Right lobe of liver (tissue), 6 donors: ENCODE results near the gene HRNR. TPM values are rescaled to one million over a fixed set of nuclear protein-coding genes. Genes with fewer than 3 reads are reported as not detected.

ENCODE experiments used
- ATAC-seq, 4 donors: fragments of 200-7000 bp; cut with Tn5 transposase; one replicate each; pipeline ENCODE4 v1.9.1; 2020; ENCODE audit warnings: mild to moderate bottlenecking in 4 of 4, moderate library complexity in 4 of 4
- DNase-seq, 3 donors: peaks; one replicate each; pipeline ENCODE4 v3.0.0-alpha.2; 2020
- H3K27ac ChIP-seq, 3 donors: fragments of 200-600 bp; one replicate each; pipeline ENCODE4 v1.8.0; 2022
- H3K27me3 ChIP-seq, 2 donors: fragments of 200-600 bp; one replicate each; pipeline ENCODE4 v1.8.0; 2022
- H3K36me3 ChIP-seq, 4 donors: fragments of 200-600 bp; sonication (generic) in 1 of 4; one replicate each; pipeline versions ENCODE4 v1.5.1 to v1.8.0; 2017 to 2022; ENCODE audit warnings: control low read depth in 1 of 4
- H3K4me1 ChIP-seq, 4 donors: fragments of 200-600 bp; sonication (generic) in 1 of 4; one replicate each; pipeline versions ENCODE4 v1.5.1 to v1.8.0; 2017 to 2022; ENCODE audit warnings: control low read depth in 1 of 4
- H3K4me3 ChIP-seq, 3 donors: fragments of 200-600 bp; one replicate each; pipeline ENCODE4 v1.8.0; 2022
- H3K9me3 ChIP-seq, 4 donors: fragments of 200-600 bp; sonication (generic) in 1 of 4; one replicate each; pipeline versions ENCODE4 v1.5.1 to v1.8.0; 2017 to 2022; ENCODE audit warnings: control low read depth in 1 of 4
- POLR2A ChIP-seq: fragments of 450-650 bp; IDR thresholded peaks from one replicate; pipeline ENCODE4 v1.6.1; 2017; ENCODE audit warnings: antibody characterized with exemption, mild to moderate bottlenecking
- WGBS: methylation state at CpG from one replicate; pipeline ENCODE4 v1.1.6; 2018; ENCODE audit warnings: low coverage, low lambda C conversion rate; ENCODE audit not compliant: insufficient coverage; ENCODE audit errors: missing lambda C conversion rate; 5-methylcytosine and 5-hydroxymethylcytosine counted together
- intact Hi-C, 2 donors: fragments of 100-400 bp; cut with DNase I; formaldehyde crosslinking; loops; one replicate each; pipeline versions ENCODE4 v1.11.2 to v1.14.1; 2022
- total RNA-seq, 6 experiments: library from RNA; depleted of rRNA in 2 of 6; stranded (reverse); fragments of >200 nt in 2 of 6; fragmentation: NEBNext Ultra II Directional in 3 of 6; extraction: Animal tissue kit (Norgen Biotek cat#: 25700) in 3 of 6; gene quantifications; one replicate each; pipeline versions ENCODE4 v1.1.0 to v1.2.4, GENCODE V29; 2016 to 2023
- TF ChIP-seq, protein P1 (sequence below), 4 donors: fragments of 200-600 bp in 3 of 4; fragments of 450-650 bp in 1 of 4; IDR thresholded peaks; one replicate each; pipeline versions ENCODE4 v1.5.1 to v1.8.0; 2016 to 2022; ENCODE audit warnings: antibody characterized with exemption in 4 of 4, mild to moderate bottlenecking in 2 of 4
- donor health status: DM: no; HTN: yes; CAD: no.
- donor health status: DM: no; HTN: no; CAD: no.
- donor health status: DM: no; HTN: no; CAD: no.
- donor health status: DM: no; HTN: yes; CAD: no.
- donor health status: DM: no; HTN: yes; CAD: no.

HRNR gene
- total RNA-seq, 6 experiments from 2014 or later = not detected

DNA sequence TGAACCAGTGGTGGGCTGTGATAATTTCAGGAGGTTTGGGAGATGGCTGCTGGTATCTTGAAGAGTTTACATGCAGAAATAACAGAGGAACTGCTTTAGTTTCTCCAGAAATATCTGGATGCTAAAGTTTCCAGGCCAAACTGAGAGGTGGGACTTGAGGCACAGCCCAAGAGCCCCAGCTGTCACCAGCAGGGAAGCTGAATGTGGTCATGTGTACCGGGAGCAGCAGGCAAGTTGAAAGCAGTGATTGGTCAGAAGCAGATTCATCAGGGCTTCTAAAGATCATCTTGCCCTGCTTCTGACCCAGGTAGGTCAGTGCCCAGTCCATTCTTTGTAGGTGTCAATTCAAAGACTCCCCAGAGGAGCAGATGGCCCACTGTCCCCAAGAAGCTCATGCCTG is 57.0 kb downstream of the HRNR start:
- ATAC-seq (no peak), DNase-seq (no peak)
- Histone ChIP-seq H3K27ac (no peak overlapping the region), H3K36me3 (no peaks in the 10 kb centered on the region), H3K4me1 (no peaks in the 10 kb centered on the region), H3K9me3 (no peaks in the 10 kb centered on the region), H3K4me3 (no peak overlapping the region), H3K27me3 (no peaks in the 10 kb centered on the region)
- no peak for TF ChIP-seq POLR2A
- TF ChIP-seq, protein P1, sequence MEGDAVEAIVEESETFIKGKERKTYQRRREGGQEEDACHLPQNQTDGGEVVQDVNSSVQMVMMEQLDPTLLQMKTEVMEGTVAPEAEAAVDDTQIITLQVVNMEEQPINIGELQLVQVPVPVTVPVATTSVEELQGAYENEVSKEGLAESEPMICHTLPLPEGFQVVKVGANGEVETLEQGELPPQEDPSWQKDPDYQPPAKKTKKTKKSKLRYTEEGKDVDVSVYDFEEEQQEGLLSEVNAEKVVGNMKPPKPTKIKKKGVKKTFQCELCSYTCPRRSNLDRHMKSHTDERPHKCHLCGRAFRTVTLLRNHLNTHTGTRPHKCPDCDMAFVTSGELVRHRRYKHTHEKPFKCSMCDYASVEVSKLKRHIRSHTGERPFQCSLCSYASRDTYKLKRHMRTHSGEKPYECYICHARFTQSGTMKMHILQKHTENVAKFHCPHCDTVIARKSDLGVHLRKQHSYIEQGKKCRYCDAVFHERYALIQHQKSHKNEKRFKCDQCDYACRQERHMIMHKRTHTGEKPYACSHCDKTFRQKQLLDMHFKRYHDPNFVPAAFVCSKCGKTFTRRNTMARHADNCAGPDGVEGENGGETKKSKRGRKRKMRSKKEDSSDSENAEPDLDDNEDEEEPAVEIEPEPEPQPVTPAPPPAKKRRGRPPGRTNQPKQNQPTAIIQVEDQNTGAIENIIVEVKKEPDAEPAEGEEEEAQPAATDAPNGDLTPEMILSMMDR (IDR thresholded peaks at IDR 0.05) = no peak
- intact Hi-C loops = no loop called here
- 20% methylated on average over 1 of the region's 1 CpG for WGBS

DNA sequence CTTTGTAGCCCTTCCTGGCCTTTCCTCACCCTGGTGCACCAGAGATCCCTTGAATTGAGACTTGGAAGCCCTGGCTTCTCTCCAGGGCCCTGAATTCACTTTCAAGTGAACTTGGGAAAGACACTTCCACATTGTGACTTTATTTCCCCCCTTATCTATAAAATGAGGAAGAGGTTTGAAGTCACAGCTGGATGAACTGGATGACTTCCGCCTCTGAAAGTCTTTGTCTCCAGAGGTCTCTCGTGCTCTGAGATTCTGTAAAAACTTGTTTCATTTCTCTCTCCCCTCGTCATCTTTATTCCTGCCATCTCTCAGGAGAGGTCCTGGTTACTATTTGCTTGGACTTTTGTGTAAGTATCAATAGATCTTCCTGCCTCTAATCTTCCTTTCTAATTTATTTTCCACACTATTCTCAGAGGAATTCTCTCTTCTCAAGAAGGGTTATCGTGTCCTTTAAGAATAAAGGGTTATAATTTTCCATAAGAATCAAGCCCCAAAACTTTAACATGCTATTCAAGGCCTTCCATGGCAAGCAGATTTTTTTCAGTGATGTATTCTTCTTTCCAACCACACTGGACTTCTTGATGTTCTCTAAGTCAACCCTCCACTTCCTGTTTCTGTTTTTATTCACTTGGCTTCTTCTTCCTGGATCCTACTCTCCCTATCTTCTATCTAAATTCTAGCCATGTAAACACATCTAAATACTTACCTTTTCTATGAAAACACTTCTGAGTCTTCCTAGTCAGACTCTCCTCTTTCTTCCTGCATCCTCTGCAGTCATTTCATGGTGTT is 58.5 kb downstream of the HRNR start:
- 62% methylated on average over 4 of the region's 4 CpGs for WGBS
- intact Hi-C loops = no loop called here
- Histone ChIP-seq H3K27ac (no peak overlapping the region), H3K9me3 (no peaks in the 10 kb centered on the region), H3K36me3 (no peaks in the 10 kb centered on the region), H3K4me1 (no peaks in the 10 kb centered on the region), H3K27me3 (no peaks in the 10 kb centered on the region), H3K4me3 (no peak overlapping the region)
- no peak for DNase-seq
- ATAC-seq = peak in 1 of 4 donors; percentile 29
- no peak for TF ChIP-seq POLR2A
- TF ChIP-seq, protein P1 (IDR thresholded peaks at IDR 0.05) = no peak

DNA sequence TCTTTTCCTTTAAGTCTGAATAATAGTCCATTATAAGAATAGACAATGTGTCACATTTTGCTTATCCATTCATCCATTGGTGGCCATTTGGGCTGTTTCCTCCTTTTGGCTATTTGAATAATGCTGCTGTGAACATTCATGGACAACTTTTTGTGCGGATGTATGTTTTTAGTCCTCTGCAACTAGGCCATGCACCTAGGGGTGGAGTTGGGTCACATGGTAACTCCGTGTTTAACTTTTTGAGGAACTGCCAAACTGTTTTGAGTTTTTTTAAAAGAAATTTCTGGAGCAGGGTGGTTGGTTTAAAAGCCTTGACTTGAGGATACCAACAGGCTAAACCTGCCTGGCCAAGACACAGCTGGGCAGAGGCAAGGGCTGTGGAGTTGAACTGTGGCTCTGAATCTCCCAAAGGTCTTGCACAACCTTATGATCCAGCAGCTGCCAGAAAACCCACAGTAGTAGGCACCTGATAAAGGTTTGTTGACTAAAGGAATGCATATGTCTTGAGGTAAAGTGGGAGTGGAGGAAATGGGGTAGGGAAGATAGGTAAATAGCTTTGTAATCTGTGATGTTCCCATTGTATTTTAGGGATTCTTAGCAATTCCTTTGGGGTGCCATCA is 59.4 kb downstream of the HRNR start:
- DNase-seq (no peak), ATAC-seq (peak in 1 of 4 donors; percentile 56)
- no peaks in the 10 kb centered on the region for H3K9me3 ChIP-seq
- no peak overlapping the region for H3K4me3 ChIP-seq
- TF ChIP-seq, protein P1 (IDR thresholded peaks at IDR 0.05) = no peak
- TF ChIP-seq POLR2A = no peak
- H3K27ac ChIP-seq = no peak overlapping the region
- intact Hi-C loops = no loop called here
- H3K4me1 ChIP-seq = no peaks in the 10 kb centered on the region
- WGBS = 44% methylated on average over 2 of the region's 2 CpGs
- H3K36me3 ChIP-seq = no peaks in the 10 kb centered on the region
- H3K27me3 ChIP-seq = no peaks in the 10 kb centered on the region

DNA sequence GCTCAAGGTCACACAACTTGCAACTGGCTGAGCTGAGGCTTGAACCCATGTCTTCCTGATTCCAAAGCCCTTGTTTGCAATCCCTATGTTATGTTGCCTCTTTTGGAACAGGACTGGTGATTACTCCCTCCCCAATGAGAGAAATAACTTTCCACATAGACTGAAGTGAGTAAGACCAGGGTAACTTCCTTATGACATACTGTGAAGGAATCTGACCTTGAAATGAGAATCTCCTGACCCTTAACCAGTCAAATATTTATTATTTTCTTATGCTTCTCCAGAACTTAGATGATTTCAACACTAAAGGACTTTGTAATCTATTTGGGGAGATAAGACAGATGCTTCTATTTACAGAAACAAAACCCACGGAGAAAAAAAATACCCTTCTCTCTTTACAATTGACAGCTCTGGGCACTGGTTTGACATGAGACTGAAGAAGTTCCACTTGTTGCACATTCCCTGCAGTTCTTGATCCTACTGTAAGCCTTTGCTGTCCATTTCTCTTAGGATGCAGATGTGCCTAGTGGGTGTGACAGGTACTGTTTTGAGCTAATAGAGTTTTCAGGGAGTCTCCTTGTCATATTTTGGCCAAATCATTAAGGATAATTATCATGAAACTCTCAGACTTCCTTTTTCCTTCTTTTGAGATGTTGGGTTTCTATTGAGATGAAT is 61.1 kb downstream of the HRNR start:
- no peaks in the 10 kb centered on the region for H3K9me3 ChIP-seq
- 14% methylated on average over 1 of the region's 1 CpG for WGBS
- H3K36me3 ChIP-seq = no peaks in the 10 kb centered on the region
- no peaks in the 10 kb centered on the region for H3K27me3 ChIP-seq
- no peak for DNase-seq
- ATAC-seq = peak in 1 of 4 donors; percentile 54
- TF ChIP-seq, protein P1 (IDR thresholded peaks at IDR 0.05) = no peak
- no peak for TF ChIP-seq POLR2A
- intact Hi-C loops = no loop called here
- H3K4me1 ChIP-seq = no peaks in the 10 kb centered on the region
- H3K27ac ChIP-seq = no peak overlapping the region
- H3K4me3 ChIP-seq = no peak overlapping the region

Other genes starting within 250 kb of the HRNR start
- 100 to 1,000 TPM in 1 of 6 experiments, 10 to 100 TPM in 5; 48.5 to 192 (median 61.7) TPM for gene S100A10, start 230.3 kb downstream of the HRNR start, total RNA-seq
- 10 to 100 TPM; 11.0 to 68.5 (median 25.3) TPM for gene S100A11, start 187.2 kb downstream of the HRNR start, total RNA-seq
- not detected for gene TCHHL1, start 135.1 kb downstream of the HRNR start, total RNA-seq
- gene TCHH, start 108.7 kb downstream of the HRNR start, total RNA-seq = under 1 TPM in 4 of 6 experiments, not detected in 2; 0.02 to 0.25 (median 0.12) TPM
- gene RPTN, start 65.0 kb downstream of the HRNR start, total RNA-seq = not detected
- gene FLG, start 101.0 kb upstream of the HRNR start, total RNA-seq = not detected
- gene FLG2, start 135.8 kb upstream of the HRNR start, total RNA-seq = not detected
- not detected for gene CRNN, start 190.1 kb upstream of the HRNR start, total RNA-seq